Epithelial cell of esophagus (primary cell): ENCODE measurements around the gene AK4.

Source experiments
- DNase-seq: peaks from one replicate; pipeline ENCODE4 v3.0.0; 2010; ENCODE audit warnings: low read depth
- H3K4me3 ChIP-seq: 2 replicates; pipeline ENCODE4 v1.5.1; 2011; ENCODE audit warnings: mild to moderate bottlenecking, low read length, control low read depth
- CTCF ChIP-seq: IDR thresholded peaks from 2 replicates; pipeline ENCODE4 v1.5.1; 2011; ENCODE audit warnings: low read depth, mild to moderate bottlenecking, low read length, control low read depth, inconsistent platforms; ENCODE audit not compliant: insufficient read depth; ENCODE audit errors: missing control alignments

AK4 gene

GRCh38 chr1:65208563-65208973, 60.6 kb downstream of the AK4 start:
- no peak for DNase-seq
- TF ChIP-seq CTCF: no peak
- H3K4me3 ChIP-seq: no peak overlapping the region

GRCh38 chr1:65209005-65209885, 61.2 kb downstream of the AK4 start:
- DNase-seq: peak; percentile 46
- TF ChIP-seq CTCF: peak; percentile 57
- H3K4me3 ChIP-seq: no peak overlapping the region

GRCh38 chr1:65210325-65210724, 62.3 kb downstream of the AK4 start:
- DNase-seq: no peak
- H3K4me3 ChIP-seq: no peak overlapping the region
- TF ChIP-seq CTCF: no peak

GRCh38 chr1:65211331-65211730, 63.3 kb downstream of the AK4 start:
- TF ChIP-seq CTCF: no peak
- DNase-seq: no peak
- no peak overlapping the region for H3K4me3 ChIP-seq

GRCh38 chr1:65213271-65214023, 65.4 kb downstream of the AK4 start:
- H3K4me3 ChIP-seq: no peak overlapping the region
- DNase-seq: no peak
- no peak for TF ChIP-seq CTCF

GRCh38 chr1:65214340-65215027, 66.5 kb downstream of the AK4 start:
- no peak for TF ChIP-seq CTCF
- no peak for DNase-seq
- no peak overlapping the region for H3K4me3 ChIP-seq
